Measurements from ENCODE around the gene TEAD3.

Gene TEAD3

DNA sequence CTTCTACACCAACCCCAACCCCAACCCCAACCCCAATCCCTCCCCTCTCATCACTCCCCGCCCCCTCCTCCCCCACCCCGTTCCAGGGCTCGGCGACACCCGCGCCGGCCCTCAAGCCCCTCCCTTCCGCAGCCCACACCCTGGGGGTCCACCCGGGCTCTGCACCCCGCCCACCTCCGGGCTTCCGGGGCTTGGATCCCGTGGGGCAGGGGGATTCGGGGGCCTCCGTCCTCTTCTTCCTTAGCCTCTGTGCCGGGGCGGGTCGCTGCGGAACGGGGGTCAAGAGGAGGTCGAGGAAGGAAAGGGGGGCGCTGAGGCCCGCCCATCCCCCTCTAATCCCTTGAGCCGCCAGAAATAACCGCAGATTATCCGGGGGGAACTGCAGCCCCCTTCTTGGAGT is 15.1 kb upstream of the TEAD3 start:
- no peak for DNase-seq

DNA sequence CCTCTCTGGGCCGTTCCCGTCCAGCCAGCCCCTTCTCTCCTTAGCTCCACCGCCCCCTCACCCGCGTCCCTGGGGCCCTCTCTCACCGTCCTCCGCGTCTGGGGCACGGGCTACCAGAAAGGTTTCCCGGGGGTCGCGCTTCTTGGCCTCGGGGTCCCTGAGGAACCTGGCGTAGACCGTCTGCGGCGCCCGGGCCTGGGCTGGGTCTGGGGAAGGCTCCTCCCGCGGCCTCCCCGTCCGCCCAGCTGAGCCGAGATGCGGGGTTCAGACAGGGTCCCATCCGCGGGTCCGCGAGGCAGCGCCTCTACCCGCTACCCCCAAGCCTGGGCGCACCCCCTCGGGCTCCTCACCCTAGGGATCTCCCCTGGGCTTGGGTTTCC is 14.7 kb upstream of the TEAD3 start:
- DNase-seq, result no peak

DNA sequence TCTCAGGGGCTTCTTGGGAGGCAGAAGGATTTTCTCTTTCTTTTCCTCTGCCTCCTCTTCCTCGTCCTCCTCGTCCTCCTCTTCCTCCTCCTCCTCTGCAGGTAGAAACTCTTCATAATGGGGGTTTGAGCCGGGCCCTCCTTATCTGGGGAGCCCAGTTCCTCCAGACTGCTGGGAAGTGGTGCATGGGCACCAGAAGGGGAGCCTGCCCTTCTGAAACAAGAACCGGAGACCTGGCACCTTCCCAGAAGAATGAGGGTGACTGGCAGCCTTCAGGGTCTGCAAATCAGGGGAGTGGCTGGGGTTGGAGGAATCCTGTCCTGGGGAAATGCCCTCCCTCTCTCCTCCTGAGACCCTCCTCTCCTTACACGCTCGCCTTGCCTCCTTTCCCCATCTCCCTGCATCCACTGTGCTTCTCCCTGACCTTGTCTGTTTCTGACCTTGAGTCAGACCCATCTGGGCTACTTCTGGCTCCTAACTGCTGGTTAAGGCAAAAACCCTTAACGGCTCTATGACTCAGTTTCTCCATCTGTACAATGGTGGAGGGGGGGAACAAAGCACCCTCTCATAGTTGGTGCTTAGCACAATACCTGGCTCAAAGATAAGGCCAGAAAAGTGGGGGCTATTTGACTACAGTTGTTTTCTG is 14.2 kb upstream of the TEAD3 start:
- DNase-seq, result no peak

DNA sequence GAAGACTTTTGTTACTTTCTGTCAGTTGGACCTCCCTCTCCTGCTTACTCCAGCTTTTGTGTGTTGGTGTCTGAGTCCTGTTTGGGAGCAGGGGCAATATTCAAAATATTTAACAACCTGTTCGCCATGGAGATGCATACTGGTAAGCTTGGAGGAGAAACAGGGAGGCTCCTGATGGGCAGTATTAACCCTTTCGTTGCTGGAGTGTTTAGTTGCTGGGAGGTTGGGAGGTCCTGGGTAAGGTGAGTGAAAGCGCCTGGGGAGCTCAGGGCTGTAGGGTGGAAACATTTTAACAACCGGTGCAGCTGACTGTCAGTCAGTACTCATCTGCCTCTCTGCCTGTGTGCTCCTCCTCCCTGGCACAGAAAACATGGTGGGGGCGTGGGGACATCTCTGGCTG is 11.7 kb upstream of the TEAD3 start:
- DNase-seq, result no peak

DNA sequence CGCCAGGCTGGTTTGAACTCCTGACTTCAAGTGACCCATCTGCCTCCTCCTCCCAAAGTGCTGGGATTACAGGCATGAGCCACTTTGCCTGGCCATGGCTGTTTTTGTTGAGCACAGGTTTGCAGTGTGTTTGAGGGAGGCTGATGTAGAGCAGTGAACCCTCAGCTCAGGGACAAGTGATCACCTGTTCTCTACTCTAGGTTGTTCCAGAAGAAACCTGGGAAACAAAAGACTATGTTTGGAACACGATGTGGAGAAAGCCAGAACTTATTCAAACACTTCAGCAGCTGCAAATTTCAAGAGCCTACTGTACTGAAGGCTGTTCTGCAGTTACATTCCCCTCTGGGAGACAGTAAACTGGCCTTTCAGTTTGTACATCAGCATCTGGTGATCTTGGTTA is 11.1 kb upstream of the TEAD3 start:
- no peak for DNase-seq

DNA sequence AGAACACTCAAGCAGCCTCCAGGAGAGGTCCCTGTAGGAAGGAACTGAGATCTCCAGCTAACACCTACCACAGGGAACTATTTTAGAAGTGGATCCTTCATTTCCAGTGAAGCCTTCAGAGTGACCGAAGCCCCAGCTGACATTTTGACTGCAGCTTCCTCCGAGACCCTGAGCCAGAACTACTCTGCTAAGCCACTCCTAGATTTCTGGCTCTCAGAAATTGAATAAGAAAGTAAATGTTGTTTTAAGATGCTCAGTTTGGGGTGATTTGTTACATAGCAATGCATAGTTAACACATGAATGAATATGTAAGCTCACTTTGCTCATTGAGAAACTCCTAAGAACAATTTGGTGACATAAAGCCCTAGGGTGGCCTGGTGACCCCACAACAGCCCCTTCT is 10.3 kb upstream of the TEAD3 start:
- no peak for DNase-seq

DNA sequence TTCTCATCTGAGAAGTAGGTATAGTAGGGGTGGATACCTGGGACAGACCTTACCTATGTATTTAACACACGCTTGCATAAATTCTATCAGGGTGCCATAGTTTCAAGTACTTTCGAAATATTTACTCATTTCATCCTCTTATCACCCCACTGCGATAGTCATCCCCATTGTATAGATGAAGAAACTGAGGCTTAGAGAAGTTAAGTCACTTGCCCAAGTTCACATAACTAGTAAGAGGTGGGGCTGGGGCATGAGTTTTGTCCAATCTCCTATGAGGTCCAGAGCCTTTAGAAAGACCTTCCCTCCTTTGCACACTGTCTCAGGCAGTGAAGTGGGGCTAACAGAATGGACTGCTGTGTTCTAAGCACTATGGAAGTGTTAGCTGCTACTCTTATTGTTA is 9.7 kb upstream of the TEAD3 start:
- no peak for DNase-seq

DNA sequence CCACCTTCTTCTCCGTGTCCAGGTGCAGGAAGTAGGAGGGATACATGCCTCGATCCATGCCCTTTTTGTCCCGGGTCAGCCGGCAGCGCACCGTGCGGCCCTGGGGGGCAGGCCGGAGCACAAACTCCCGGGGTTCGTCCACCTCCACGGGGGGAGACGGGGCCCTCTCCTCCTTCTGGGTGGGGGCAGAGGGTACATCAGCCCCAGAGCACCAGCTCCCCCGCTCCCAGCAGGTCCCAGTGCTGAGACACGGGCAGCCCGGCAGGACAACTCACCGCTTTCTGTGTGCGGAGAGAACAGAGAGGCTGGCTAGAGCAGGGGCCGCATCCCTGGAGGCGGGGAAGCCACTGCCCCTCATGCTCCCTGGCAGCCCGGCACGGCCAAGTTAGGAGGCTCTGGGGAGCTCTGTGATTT is 9.1 kb upstream of the TEAD3 start:
- no peak for DNase-seq

DNA sequence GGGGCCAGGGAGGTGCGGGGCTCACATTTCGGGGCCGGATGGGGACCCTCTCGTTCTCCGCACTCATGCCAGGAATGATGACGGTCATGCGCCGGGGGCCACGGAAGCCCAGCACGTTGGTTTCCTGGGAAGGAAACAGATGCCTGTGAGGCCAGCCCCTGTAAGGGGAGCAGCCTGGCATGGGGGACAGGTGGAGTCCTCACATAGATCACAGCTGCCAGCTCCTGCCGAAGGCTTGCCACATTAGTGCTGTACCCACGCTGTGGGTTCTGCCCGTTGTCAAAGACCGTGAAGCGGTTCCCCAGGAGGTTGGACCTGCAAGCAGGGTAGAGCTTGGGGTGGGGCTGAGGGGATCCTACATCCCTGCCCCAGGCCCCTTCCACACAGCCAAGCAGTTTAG is 6.7 kb upstream of the TEAD3 start:
- DNase-seq, result no peak

DNA sequence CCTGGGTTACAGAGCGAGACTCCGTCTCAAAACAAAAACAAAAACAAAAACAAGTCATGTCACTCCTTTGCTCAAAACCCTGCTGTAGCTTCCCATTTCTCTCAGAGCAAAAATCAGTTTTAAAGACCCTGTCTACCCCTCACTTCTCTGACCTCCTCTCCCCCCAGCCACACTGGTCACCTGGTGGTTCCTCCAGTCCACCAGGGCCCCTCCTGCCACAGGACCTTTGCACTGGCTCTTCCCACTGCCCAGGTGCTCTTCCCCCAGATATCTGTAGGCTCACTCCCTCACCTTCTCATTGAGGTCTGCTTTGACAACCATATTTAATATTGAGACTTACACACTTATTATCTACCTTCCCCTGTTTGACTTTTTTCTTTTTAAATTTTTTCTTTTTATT is 4.9 kb upstream of the TEAD3 start:
- DNase-seq, result no peak

DNA sequence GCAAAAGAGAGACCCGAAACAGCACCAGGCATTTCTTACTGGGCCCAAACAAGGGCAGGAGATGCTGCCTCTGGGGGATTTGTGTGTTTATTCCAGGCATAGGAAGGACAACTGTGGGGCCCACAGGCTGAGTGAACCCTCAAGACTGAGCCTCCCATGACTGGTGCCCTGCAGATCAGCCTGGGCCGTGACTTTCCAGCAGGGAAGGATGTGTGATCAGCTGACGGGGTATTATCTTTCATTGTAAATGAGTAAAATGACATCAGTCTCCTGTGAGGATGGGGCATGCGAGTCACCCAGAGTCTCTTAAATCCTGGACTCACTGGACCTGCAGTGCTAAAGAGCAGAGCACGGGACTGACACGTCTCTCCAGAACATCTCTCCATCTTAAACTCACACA is 3.9 kb upstream of the TEAD3 start:
- DNase-seq, result no peak

DNA sequence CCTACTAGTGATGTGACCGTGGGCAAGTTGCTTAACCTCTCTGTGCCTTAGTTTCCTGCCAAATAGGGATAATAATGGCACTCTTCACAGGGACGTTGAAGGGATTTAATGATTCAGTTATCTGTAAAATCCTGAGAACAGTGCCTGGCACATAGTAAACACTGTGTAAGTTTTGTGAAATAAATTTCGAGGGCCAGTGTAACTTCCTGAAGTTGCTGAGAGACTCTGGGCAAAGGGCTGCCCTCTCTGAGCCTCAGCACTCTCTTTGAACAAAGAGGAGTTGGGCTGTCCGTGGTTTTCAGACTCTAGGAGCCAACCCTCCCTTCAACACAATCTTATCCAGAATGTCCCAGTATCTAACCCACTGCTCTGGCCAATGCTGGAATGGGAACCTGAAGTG is 2.5 kb upstream of the TEAD3 start:
- no peak for DNase-seq

DNA sequence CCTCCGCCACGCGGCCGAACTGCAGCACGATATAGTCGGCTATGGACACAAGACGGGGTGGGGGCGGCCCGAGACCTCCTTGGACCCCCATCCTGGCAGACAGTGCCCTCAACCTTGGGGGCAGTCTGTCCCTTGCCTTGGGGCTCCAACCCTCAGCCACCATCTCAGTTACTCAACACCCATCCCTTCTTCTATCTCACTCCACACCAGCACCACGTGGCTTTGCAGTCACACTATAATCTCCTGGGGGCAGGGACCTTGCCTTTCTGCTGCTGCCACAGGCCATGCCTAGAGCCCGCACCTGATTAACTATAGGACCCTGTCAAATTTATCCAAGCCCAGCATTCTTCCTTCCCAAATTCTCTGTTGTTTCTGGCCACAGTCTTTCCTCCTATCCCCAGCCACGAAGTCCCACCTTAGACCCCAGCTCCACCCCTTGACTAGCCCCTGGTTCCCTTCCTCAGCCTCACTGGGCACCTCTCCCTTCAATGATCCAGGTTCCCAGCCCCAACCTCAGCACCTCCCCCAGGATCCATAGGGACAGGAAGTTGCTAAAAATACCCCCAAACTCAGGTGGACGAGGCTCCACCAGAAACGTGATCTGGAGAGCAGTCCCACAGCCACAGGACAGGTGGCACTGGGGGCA is 1.7 kb upstream of the TEAD3 start:
- no peak for DNase-seq

DNA sequence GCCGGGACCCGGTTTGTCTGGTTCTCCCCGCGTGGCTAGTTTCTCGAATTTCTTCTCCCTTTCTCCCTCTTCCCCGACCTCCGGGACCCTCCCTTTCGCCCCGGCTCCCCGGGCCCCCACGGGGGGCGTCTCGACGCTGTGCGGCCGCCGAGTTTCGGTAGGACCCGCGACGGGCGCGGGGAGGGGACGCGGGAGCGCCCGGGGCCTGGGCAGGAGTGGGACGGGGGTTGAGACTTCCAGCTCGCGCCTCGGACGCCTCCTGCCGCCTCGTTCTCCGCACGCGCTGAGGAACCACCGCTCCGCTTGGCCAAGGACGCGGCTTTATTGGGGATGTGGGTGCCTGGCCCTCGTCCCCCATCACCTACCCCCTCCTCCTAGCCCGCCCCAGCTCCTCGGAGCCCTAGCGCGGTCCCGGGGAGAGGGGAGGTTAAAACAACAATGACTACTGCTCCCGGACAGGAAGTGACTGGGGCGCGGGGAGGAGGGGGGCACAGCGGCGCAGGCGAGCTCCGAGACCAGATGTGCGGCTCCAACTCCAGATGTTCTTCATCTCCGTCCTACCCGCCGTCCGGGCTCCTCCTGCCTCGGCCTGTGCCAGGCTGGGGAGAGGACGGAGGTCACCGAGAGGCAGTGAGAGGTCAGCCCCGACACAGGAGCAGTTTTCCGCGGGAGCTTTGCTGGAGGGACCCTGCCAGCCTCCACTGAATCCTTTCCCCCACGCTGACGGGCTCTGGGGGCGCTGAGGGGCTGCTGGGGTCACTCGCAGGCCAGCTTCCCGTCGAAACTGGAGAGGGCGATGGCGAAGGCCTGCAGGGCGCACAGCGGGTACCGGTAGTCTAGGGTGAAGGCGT is 917 bp upstream of the TEAD3 start:
- DNase-seq, result peak in 3 of 5 donors; percentile 19 to 37 (median 29)

DNA sequence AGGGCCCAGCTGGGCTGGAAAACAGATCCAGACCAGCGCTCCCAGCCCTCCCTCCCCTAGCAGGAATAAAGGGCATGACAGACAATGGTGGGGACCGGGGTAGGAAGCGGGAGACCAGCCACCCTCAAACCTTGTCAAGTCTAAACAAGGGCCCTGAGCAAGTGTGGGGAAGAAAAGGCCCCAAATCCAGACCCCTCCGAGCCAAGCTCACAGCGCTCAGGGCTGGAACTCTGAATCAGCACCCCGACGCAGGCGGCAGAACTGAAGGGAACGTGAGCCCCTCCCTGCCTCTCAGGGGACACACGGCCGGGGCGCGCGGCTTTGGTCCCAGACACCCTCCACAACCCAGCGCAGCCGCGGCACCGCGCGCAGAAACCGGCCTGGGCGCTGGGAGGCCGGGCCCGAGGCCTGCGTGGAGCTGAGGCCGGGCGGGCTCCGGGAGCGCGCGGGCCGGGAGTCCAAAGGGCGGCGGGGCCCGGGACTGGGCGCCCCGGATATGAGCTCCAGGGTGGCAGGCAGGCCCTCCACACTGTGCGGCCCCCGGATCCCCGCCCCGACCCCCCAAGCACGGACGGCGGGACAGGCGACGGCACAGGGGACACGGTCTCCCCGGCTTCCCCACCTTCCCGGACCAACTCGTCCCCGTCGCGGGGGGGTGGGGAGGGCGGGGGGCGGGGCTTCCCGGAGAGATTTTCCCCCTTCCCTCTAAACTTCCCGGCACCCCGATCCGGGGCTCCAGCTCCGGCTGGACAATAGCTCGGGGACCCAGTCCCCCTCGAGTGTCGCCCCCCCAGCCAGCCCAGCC is 641 bp downstream of the TEAD3 start:
- no peak for DNase-seq

DNA sequence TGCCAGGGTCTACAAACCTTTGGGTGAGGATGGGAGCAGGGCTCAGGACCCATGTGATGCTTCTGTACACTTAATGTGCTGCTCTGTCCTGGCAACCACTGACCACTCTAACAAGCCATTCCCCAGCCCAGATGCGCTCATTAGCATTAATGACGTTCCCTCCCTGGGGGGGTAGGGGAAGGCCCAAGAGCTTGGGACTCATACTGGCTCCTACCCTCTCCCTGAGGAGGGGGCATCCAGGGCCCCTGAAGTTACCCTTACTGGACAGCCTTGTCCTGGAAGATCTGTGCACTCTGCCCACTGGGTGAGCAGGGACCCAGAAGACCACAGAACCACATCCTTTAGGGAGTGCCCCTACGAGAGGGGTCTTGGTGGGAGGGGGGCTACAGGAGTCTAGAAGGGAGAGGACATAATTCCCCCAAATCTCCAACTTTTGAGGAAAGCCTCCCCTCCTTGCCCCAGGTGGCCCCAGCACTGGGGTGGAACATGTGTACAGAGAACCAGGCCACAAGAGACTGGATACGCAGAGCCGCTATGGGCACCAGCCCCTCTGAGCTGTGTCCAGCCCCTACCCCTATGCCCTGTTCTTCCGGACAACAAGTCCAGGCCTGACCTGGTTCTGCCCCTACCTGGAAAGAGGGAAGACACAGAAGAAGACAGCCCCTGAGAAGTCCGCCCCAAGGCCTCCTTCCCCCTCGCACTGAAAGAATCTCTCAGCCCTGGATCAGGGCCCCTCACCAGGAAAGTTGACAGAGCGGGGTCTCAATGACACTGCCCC is 1.4 kb downstream of the TEAD3 start:
- DNase-seq, result no peak

DNA sequence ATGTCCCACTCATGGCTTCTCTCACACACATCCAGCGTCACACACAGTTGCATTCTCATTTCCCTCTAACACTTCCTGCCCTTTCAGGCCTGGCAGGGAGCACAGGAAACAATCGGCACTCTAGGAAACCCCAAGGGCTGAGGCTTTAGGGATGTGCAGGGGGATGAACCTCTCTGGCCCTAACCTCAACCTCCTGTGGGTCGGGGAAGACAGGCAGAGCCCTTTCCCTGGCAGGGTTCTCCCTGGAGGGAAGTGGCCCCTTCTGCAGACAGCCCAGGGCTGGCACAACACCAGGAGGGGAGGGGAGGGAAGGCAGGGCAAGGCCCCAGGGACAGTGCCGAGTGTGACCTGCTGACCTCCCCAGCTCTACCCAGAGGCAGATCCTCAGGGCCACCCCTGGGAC is 2.7 kb downstream of the TEAD3 start:
- no peak for DNase-seq

DNA sequence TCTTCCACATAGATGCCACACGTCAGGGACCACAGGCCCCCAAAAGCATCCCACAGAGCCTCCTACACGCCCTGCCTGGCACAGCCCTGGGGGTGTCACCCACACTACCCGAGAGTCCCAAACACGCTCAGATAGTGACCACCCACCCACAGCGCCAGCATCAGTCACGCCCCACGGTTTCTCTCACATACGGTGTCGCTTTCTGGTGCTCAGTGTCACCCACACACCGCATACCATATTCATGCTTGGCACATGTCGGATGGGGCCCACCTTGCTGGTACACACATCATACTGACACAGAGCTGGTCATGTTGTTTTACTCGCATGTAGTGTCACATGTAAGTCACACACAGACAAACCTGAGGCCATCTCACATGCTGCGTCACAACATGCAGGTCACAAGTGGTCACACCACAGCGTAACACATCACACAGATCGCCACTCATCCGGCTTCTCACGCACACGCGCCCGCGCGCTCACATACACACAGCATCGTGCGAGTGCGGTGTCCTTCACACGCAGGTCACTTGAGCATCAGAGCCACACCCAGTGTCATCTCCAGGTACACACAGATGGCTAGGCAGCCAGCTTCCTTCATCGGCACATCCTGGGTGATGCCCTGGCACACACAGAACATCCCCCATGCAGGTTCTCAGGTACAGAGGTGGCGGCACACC is 3.4 kb downstream of the TEAD3 start:
- no peak for DNase-seq

DNA sequence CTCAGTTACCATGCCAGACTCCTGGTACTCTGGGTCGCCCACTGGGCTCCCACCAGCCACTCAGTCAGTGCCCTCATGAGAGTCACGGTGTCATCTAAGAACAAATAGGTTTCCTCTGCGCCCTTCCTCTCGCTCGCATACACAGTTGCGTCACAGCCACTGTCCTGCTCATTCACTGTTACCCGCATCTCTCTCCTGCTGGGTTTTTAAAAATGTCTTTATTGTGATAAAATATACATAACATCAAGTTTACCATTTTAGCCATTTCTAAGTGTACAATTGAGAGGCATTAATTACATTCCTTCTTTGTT is 4.0 kb downstream of the TEAD3 start:
- DNase-seq, result no peak

DNA sequence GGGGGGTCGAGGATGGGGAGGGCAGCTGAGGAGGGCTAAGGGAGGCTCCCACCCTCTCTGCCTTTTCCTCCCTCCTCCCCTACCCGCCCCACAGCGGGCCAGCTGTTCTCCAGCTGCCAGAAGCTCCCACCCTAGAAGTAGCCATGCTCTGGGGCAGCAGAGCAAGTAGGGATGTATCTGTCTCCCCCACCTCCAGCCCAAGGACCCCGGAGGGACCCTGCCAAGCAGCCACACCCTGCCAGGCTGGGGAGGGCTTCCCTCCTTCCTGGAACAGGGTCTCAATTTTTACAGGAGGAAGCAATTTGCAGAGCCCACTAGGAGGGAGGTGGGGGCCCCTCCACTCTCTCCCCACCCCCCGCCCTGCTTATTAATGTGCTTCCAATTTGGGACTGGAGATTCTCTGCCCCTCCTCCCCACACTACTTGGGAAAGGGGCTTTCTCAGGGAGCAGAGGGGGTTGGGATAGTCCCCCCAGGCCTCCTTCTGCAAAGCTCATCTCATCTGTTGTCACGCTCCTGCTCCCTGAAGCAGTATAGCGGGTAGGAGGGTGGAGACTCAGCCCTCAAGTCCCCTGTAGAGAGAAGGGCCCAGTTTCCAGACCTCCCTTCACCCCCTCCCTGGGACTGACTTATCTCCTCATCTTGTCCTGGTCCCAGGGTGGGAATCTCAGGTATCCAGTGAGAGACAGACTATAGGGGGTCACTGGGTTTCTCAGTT is 4.5 kb downstream of the TEAD3 start:
- no peak for DNase-seq

DNA sequence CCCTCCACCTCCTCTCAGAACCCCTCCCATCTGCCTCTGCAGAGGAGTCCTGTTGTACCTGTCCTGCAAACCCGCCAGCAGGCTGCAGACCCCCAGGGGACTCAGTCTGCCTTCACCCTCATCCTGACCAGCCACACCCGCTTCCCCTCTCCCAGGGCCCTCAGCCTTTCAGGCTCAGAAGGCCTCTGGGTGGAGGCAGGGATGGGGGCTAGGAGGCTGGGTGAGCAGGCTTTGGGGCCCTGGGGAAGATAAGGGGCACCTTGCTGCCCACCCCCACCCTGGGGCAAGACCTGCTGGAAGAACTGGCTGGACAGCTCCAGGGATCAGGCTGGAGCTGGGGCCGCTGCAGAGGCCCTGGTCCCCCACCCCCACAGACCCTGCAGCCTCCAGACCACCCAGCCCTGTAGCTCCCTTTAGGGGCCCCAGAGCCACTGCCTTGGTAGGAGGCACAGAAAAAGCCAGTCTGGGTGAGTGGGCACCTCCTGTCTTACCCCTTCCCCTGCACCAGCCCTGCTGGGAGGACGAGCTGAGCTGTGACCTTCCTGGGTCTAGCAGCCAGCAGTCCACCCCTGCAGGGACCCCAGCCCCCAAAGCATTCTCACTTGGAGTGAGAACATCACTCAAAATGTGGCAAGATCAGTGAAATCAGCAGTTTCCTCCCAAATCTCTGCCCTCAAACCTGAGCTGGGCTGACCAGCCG is 5.2 kb downstream of the TEAD3 start:
- no peak for DNase-seq
